H1 (cell line): ENCODE measurements around the gene PCDHB15. TPM values are rescaled to one million over a fixed set of nuclear protein-coding genes. Genes with fewer than 3 reads are reported as not detected.

Experiments used
- ATF3 ChIP-seq: IDR thresholded peaks from 2 replicates; pipeline ENCODE4 v1.6.1; 2011; ENCODE audit warnings: low read depth, mild to moderate bottlenecking, low read length; ENCODE audit not compliant: insufficient read depth
- CHD7 ChIP-seq: fragments of 300-600 bp; sonication (generic); IDR thresholded peaks from 2 replicates; pipeline ENCODE4 v1.7.1; 2012; ENCODE audit warnings: low read length, moderate library complexity, mild to moderate bottlenecking, inconsistent platforms; ENCODE audit not compliant: insufficient replicate concordance
- EZH2 ChIP-seq: fragments of 200-600 bp; sonication (generic); IDR thresholded peaks from 2 replicates; pipeline ENCODE4 v1.7.1; 2012; ENCODE audit warnings: low read depth, mild to moderate bottlenecking, moderate library complexity, low read length, inconsistent platforms; ENCODE audit not compliant: severe bottlenecking
- HDAC6 ChIP-seq: IDR thresholded peaks from one replicate; pipeline ENCODE4 v1.7.1; 2012; ENCODE audit warnings: low read depth, mild to moderate bottlenecking, inconsistent platforms, low read length, moderate library complexity
- polyA plus RNA-seq, 7 experiments: library from polyadenylated mRNA; depleted of rRNA in 3 of 7; stranded (reverse) in 5 of 7; unstranded in 2 of 7; fragments of >200 nt in 5 of 7; fragments of 200-250 nt in 2 of 7; gene quantifications; 1 replicate in 5 of 7; 2 replicates in 1 of 7; 4 replicates in 1 of 7; pipeline versions ENCODE4 v1.2.1 to v1.2.3, GENCODE V29; 2011 to 2013; ENCODE audit warnings: missing spikeins in 2 of 7, mixed read lengths in 2 of 7
- total RNA-seq: library from RNA; stranded (reverse); fragmentation: NEBNext Ultra II Directional; extraction: Animal tissue kit (Norgen Biotek cat#: 25700); gene quantifications from 2 replicates; pipeline ENCODE4 v1.2.1, GENCODE V29; 2021

PCDHB15 gene
- total and polyA plus RNA-seq, 2 of the 8 experiments (the other 6 are each of a cell fraction or from before 2014, with no cell fraction given), result 2.8 to 4.0 TPM

- TF ChIP-seq CHD7 (no peak), ATF3 (no peak), EZH2 (no peak), HDAC6 (no peak)
- TF ChIP-seq, all 59 proteins: peak for 0
These were observed 8.5 kb upstream of the PCDHB15 start (continued) for GRCh38 chr5:141236516-141237313.
